ENCODE measurements around the gene PRMT7. TPM values are rescaled to one million over a fixed set of nuclear protein-coding genes. Genes with fewer than 3 reads are reported as not detected.

Gene PRMT7
- total RNA-seq, 1 donor from 2014 or later = 25.6 TPM

DNA sequence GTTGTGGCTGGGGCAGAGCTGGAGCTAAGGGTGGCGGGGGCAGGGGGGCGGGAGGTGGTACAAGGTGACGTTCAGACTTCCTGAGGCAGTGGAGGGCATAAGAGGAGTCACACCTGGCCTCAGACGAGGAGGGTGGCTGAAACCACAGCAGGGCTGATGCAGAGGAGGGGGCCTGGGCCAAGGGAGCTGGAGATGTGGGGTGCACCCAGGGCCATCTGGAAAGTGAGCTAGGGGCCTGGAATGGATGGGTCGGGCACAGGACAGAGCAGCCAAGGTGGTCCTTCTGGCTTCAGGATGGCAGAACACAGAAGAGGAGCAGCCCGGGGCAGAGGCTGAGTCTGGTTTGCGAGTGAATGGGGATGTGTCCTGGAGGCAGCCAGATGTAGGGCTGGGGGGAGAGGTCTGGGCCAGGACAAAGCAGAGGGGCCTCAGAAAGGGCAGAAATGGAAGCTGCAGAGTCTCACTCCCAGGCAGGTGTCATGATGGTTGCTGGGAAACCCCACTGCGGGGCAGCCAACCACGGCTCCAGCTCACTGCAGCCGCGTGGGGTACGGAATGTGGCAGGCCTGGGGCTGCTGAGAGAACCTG, 57.6 kb downstream of the PRMT7 start:
- TF ChIP-seq, protein P1, sequence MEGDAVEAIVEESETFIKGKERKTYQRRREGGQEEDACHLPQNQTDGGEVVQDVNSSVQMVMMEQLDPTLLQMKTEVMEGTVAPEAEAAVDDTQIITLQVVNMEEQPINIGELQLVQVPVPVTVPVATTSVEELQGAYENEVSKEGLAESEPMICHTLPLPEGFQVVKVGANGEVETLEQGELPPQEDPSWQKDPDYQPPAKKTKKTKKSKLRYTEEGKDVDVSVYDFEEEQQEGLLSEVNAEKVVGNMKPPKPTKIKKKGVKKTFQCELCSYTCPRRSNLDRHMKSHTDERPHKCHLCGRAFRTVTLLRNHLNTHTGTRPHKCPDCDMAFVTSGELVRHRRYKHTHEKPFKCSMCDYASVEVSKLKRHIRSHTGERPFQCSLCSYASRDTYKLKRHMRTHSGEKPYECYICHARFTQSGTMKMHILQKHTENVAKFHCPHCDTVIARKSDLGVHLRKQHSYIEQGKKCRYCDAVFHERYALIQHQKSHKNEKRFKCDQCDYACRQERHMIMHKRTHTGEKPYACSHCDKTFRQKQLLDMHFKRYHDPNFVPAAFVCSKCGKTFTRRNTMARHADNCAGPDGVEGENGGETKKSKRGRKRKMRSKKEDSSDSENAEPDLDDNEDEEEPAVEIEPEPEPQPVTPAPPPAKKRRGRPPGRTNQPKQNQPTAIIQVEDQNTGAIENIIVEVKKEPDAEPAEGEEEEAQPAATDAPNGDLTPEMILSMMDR (IDR thresholded peaks at IDR 0.05; ENCODE audit: borderline replicate concordance) = no peak
- Histone ChIP-seq H3K9me3 (replicated peaks) (no peaks in the 10 kb centered on the region), H3K4me3 (no peak overlapping the region), H3K27me3 (ENCODE audit: low read depth) (peaks cover 36% of the 10 kb centered on the region), H3K36me3 (no peaks in the 10 kb centered on the region), H3K4me1 (no peaks in the 10 kb centered on the region), H3K27ac (replicated peaks) (no peak overlapping the region)
- intact Hi-C loops (cut with micrococcal nuclease) = no loop called here
- DNase-seq = no peak

DNA sequence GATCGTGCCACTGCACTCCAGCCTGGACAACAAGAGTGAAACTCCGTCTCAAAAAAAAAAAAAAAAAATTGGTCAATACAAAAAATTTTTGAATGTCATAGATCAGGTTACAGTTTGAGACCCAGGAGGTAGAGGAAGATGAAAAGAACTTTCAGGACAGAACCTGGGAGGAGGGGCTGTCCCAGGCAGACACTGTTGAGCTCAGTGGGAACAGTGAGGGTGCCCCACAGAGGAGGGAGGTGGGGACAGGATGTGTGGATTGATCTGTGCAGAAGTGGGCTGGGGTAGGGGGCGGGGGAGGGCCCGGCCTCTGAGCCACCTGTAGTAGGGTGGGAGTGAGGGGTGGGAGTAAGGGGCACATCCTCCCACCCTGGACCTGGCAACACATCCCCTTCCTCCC, 58.3 kb downstream of the PRMT7 start:
- DNase-seq = no peak
- intact Hi-C loops (cut with micrococcal nuclease) = no loop called here
- Histone ChIP-seq H3K9me3 (replicated peaks) (no peaks in the 10 kb centered on the region), H3K36me3 (no peaks in the 10 kb centered on the region), H3K27ac (replicated peaks) (no peak overlapping the region), H3K4me1 (no peaks in the 10 kb centered on the region), H3K4me3 (no peak overlapping the region), H3K27me3 (ENCODE audit: low read depth) (peaks cover 36% of the 10 kb centered on the region)
- TF ChIP-seq, protein P1 (IDR thresholded peaks at IDR 0.05; ENCODE audit: borderline replicate concordance) = no peak

DNA sequence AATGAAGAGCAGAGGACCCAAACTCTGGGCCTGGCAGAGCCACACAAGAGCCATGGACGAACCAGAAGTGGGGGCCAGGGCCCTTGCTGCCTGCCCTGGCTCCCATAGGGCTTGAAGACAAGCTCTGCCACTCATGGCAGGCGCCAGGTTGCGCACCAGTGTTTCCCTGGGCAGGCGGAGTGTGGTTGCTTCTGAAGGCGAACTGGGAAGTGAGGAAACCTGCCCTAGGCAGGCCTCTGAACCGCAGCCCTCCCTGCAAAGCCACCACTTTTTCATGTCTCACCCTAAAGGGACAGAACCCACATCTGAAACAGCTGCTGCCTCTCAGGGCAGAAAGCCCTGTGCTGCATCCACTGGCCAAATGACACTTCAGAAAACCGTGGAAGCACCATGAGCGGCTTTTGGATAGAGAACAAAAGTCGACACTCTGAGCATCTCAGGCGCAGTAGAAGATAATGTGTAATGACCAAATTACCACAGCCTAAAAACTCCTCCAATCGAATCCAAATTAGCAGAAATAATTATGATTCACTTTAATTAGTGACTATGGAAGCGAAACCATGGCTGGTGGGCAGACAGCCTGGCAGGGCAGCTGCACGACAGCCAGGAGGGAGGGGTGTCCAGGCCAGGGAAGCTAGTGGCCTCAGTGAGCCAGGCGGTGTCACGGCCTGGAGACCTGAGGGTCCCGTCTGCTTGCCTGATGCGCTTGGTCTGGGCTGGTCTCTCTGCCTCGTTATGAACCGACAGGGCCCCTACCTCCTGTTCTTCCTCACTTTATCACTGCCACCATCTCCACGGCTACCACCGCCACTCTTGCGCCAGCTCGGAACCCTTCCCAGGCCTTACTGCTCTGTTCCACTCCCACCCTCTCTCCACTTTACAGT, 59.1 kb downstream of the PRMT7 start:
- Histone ChIP-seq H3K4me3 (no peak overlapping the region), H3K27me3 (ENCODE audit: low read depth) (peaks cover 36% of the 10 kb centered on the region), H3K9me3 (replicated peaks) (no peaks in the 10 kb centered on the region), H3K36me3 (no peaks in the 10 kb centered on the region), H3K4me1 (no peaks in the 10 kb centered on the region), H3K27ac (replicated peaks) (no peak overlapping the region)
- DNase-seq = no peak
- intact Hi-C loops (cut with micrococcal nuclease) = no loop called here
- TF ChIP-seq, protein P1 (IDR thresholded peaks at IDR 0.05; ENCODE audit: borderline replicate concordance) = no peak

DNA sequence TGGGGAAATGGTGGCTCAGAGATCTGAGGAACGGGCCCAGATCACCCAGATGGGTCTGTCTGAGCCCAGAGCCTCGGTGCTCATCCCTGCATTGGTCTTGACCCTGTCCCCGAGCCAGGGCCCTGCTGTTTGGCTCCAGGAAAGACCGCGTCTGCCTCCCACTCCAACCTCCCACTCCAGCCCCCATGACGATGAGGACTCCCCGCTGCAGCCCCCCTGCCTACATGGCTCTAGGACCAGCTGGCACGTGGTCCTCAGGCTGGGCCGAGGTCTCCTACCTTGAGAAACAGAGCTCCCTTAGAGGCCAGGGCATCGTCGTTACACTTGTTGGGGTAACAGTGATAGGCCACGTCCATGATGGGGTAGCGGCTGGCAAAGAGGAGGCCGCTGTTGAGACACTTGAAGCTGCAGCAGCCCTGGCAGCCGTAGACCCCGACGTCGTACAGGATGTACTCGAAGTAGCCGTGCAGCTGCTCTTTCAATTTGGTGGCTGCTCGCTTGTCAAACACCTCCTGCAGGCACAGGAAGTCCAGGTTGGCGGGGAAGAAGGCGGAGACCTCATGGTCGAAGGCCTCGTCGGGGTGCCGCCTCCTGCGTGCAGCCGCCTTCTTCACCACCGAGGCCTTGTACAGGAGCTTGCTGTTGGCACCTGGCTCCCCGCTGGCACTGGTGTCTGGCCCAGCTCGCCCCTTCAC, 59.9 kb downstream of the PRMT7 start:
- Histone ChIP-seq H3K4me1 (no peaks in the 10 kb centered on the region), H3K9me3 (replicated peaks) (no peaks in the 10 kb centered on the region), H3K4me3 (no peak overlapping the region), H3K27me3 (ENCODE audit: low read depth) (peaks cover 31% of the 10 kb centered on the region), H3K36me3 (no peaks in the 10 kb centered on the region), H3K27ac (replicated peaks) (no peak overlapping the region)
- intact Hi-C loops (cut with micrococcal nuclease) = no loop called here
- TF ChIP-seq, protein P1 (IDR thresholded peaks at IDR 0.05; ENCODE audit: borderline replicate concordance) = no peak
- no peak for DNase-seq

DNA sequence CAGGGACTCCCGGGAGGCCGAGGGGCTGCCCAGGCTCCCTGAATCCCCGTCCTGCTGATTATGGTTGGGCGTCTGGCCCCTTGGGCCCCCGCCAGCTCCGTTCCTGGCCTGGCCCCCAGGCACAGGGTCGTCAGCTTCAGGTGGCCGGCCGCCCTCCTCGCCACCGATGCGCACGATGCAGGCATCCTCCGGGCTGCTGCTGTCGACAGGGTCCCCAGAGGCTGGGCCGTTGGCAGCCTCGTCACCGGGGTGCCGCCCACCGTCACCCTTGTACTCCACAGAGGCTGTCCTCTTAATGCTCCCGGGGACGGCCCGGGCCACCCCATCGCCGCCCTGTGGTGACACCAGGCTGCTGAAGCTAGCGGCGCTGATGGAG, 60.4 kb downstream of the PRMT7 start:
- DNase-seq = no peak

More for the DNA sequence above, 60.4 kb downstream of the PRMT7 start:
- TF ChIP-seq, protein P1 (IDR thresholded peaks at IDR 0.05; ENCODE audit: borderline replicate concordance) = no peak
- peaks cover 26% of the 10 kb centered on the region for H3K27me3 ChIP-seq (ENCODE audit: low read depth)
- no peaks in the 10 kb centered on the region for H3K36me3 ChIP-seq
- H3K9me3 ChIP-seq (replicated peaks) = no peaks in the 10 kb centered on the region
- no peak overlapping the region for H3K27ac ChIP-seq (replicated peaks)
- no peak overlapping the region for H3K4me3 ChIP-seq
- intact Hi-C loops (cut with micrococcal nuclease) = no loop called here
- H3K4me1 ChIP-seq = no peaks in the 10 kb centered on the region
